ENCODE results near the gene CRB3. TPM values are rescaled to one million over a fixed set of nuclear protein-coding genes. Genes with fewer than 3 reads are reported as not detected.

The CRB3 gene
- total and polyA plus RNA-seq, 2 of the 4 experiments (the other 2 are of a cell fraction), result not detected

DNA sequence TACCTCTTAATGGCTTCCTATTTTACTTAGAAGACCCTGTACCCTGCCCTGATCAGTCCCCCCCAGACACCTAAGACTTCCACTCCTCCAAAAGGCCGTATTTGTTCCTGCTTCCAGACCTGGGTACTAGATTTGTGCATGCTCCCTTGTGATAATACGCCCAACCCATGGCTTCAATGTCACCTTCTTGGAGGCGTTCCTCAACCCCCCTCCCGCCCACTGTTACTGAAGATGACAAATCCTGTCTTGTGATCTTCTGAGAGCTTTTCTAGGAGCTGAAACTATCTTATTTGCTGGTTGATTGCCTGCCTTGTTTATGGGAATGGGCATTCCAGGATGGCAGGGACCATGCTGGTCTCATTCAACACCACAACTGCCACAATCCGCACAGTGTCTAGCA is 13.9 kb upstream of the CRB3 start:
- in situ Hi-C loops (cut with MboI; ENCODE audit: low sequenced_read_pairs), result no loop called here
- peaks cover 16% of the 10 kb centered on the region for H3K36me3 ChIP-seq (ENCODE audit: control insufficient read depth, insufficient read depth, low read length)
- no TSS peak for BruUV-seq (replicated peaks)
- peaks cover 10% of the 10 kb centered on the region; the same call in 1 of the 2 replicates for H3K9me3 ChIP-seq (ENCODE audit: control insufficient read depth, insufficient read depth, low read length)
- TF ChIP-seq RAD21 (IDR thresholded peaks at IDR 0.05; ENCODE audit: low read length), result no peak
- TF ChIP-seq, protein P1, sequence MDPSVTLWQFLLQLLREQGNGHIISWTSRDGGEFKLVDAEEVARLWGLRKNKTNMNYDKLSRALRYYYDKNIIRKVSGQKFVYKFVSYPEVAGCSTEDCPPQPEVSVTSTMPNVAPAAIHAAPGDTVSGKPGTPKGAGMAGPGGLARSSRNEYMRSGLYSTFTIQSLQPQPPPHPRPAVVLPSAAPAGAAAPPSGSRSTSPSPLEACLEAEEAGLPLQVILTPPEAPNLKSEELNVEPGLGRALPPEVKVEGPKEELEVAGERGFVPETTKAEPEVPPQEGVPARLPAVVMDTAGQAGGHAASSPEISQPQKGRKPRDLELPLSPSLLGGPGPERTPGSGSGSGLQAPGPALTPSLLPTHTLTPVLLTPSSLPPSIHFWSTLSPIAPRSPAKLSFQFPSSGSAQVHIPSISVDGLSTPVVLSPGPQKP (IDR thresholded peaks at IDR 0.05; ENCODE audit: borderline replicate concordance, low read depth, low read length), result no peak
- TF ChIP-seq CHD1 (IDR thresholded peaks at IDR 0.05; ENCODE audit: low read depth, low read length), result no peak
- TF ChIP-seq POLR2A (IDR thresholded peaks at IDR 0.05; ENCODE audit: low read depth, low read length), result no peak
- TF ChIP-seq, protein P2, sequence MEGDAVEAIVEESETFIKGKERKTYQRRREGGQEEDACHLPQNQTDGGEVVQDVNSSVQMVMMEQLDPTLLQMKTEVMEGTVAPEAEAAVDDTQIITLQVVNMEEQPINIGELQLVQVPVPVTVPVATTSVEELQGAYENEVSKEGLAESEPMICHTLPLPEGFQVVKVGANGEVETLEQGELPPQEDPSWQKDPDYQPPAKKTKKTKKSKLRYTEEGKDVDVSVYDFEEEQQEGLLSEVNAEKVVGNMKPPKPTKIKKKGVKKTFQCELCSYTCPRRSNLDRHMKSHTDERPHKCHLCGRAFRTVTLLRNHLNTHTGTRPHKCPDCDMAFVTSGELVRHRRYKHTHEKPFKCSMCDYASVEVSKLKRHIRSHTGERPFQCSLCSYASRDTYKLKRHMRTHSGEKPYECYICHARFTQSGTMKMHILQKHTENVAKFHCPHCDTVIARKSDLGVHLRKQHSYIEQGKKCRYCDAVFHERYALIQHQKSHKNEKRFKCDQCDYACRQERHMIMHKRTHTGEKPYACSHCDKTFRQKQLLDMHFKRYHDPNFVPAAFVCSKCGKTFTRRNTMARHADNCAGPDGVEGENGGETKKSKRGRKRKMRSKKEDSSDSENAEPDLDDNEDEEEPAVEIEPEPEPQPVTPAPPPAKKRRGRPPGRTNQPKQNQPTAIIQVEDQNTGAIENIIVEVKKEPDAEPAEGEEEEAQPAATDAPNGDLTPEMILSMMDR (conservative IDR thresholded peaks at IDR 0.05; ENCODE audit: low read depth, low read length), result no peak
- TF ChIP-seq NFE2L2 (IDR thresholded peaks at IDR 0.05; ENCODE audit: low read depth, low read length), result no peak
- no peak for TF ChIP-seq MAZ (IDR thresholded peaks at IDR 0.05; ENCODE audit: borderline replicate concordance, low read depth, low read length)
- TF ChIP-seq SMC3 (IDR thresholded peaks at IDR 0.05; ENCODE audit: low read depth, low read length), result no peak
- no peak overlapping the region for H2BK5ac ChIP-seq (ENCODE audit: low read depth, low read length, poor library complexity, severe bottlenecking)
- no peaks in the 10 kb centered on the region for H3K9me1 ChIP-seq (ENCODE audit: insufficient read depth, low read length)
- no peak overlapping the region for H2AFZ ChIP-seq (replicated peaks; ENCODE audit: low read length, poor library complexity)
- no peak overlapping the region for H4K91ac ChIP-seq (ENCODE audit: insufficient read depth, low read depth, low read length)
- no peak overlapping the region for H4K8ac ChIP-seq (ENCODE audit: low read depth in 2 of 2, low read length in 2 of 2)
- POLR2A ChIA-PET (ENCODE audit: unreplicated experiment), result no interaction called here
- H3K56ac ChIP-seq (ENCODE audit: extremely low read depth, insufficient read depth, low read length), result no peak overlapping the region
- no peak overlapping the region for H3K4me3 ChIP-seq (ENCODE audit: insufficient read depth, low read depth, low read length)
- DNase-seq (no peak), ATAC-seq (ENCODE audit: low read depth) (no peak)
- no peak overlapping the region for H3K14ac ChIP-seq (replicated peaks; ENCODE audit: low read depth, low read length)
- no peaks in the 10 kb centered on the region for H3K79me1 ChIP-seq (ENCODE audit: low read depth in 1 of 2, low read length in 2 of 2)
- intact Hi-C loops (cut with micrococcal nuclease), result loop anchor here (10.0 kb wide), 1 partner anchor 655 kb away; the partner anchor contains the start of gene DUS3L
- no peak overlapping the region for H3K27ac ChIP-seq (ENCODE audit: insufficient read depth, low read length)
- H4K20me1 ChIP-seq (ENCODE audit: insufficient read depth, low read length), result no peaks in the 10 kb centered on the region
- H3K9ac ChIP-seq (ENCODE audit: low read depth, low read length), result no peak overlapping the region
- no peak overlapping the region for H3K4me2 ChIP-seq (ENCODE audit: low read depth, low read length)
- 83% methylated on average over 1 of the region's 5 CpGs; no CpG with 5 or more reads in 1 of the 2 experiments for WGBS, 2 experiments (ENCODE audit: extremely low coverage in 2 of 2, insufficient read length in 1 of 2)
- CTCF ChIA-PET, result no interaction called here
- H3K23ac ChIP-seq (ENCODE audit: low read depth, low read length), result no peak overlapping the region
- no peak overlapping the region for H2BK20ac ChIP-seq (ENCODE audit: low read depth, low read length)
- H2BK15ac ChIP-seq (ENCODE audit: low read depth, low read length), result no peak overlapping the region
- H3K4ac ChIP-seq (ENCODE audit: low read depth, low read length), result no peak overlapping the region
- dilution Hi-C loops (cut with HindIII; ENCODE audit: low sequenced_read_pairs, unreplicated experiment), result no loop called here
- no peak overlapping the region for H3K18ac ChIP-seq (ENCODE audit: low read depth, low read length)
- no peaks in the 10 kb centered on the region for H3K4me1 ChIP-seq (ENCODE audit: control insufficient read depth, insufficient read depth, low read length)
- no peak overlapping the region for H2BK120ac ChIP-seq (ENCODE audit: low read depth, low read length)
- no peak overlapping the region for H2AK5ac ChIP-seq (ENCODE audit: low read depth, low read length)
- no peak overlapping the region for H2AK9ac ChIP-seq (replicated peaks; ENCODE audit: low read depth, low read length, poor library complexity)
- H4K5ac ChIP-seq (ENCODE audit: low read depth, low read length), result no peak overlapping the region
- H3K27me3 ChIP-seq (ENCODE audit: control insufficient read depth, insufficient read depth, low read length), result no peaks in the 10 kb centered on the region
